ENCODE measurements around the gene PPIL4.

The PPIL4 gene

GRCh38 chr6:149534742-149535141, 11.1 kb downstream of the PPIL4 start:
- H3K27me3 ChIP-seq (ENCODE audit: control insufficient read depth, low read length), result no peaks in the 10 kb centered on the region
- no peaks in the 10 kb centered on the region for H3K9me3 ChIP-seq (ENCODE audit: control insufficient read depth, insufficient read depth, low read length)
- no peaks in the 10 kb centered on the region for H3K4me1 ChIP-seq (ENCODE audit: control insufficient read depth, low read length)
- TF ChIP-seq CTCF (IDR thresholded peaks at IDR 0.05; ENCODE audit: low read depth, low read length, poor library complexity, severe bottlenecking) (no peak), EZH2phosphoT487 (IDR thresholded peaks at IDR 0.05; ENCODE audit: borderline replicate concordance, low read length) (no peak)
- no peak overlapping the region for H3K4me2 ChIP-seq (ENCODE audit: low read length)
- no peaks in the 10 kb centered on the region for H3K79me2 ChIP-seq (ENCODE audit: control insufficient read depth, low read length)
- no peaks in the 10 kb centered on the region for H4K20me1 ChIP-seq (ENCODE audit: control insufficient read depth, insufficient read depth, low read depth, low read length)
- H3K36me3 ChIP-seq (ENCODE audit: control insufficient read depth, low read length), result peaks cover 85% of the 10 kb centered on the region
- 0 out of 2 replicates have a peak, but pooled peaks cover 8% of the 10 kb centered on the region for H3F3A ChIP-seq (ENCODE audit: control insufficient read depth, insufficient read depth)
- H3K27ac ChIP-seq (ENCODE audit: low read depth, low read length), result no peak overlapping the region
- H3K4me3 ChIP-seq (ENCODE audit: low read length), result no peak overlapping the region
- H3K9me2 ChIP-seq (replicated peaks; ENCODE audit: control insufficient read depth, low read length), result no peaks in the 10 kb centered on the region

GRCh38 chr6:149529650-149530049, 16.2 kb downstream of the PPIL4 start:
- TF ChIP-seq CTCF (IDR thresholded peaks at IDR 0.05; ENCODE audit: low read depth, low read length, poor library complexity, severe bottlenecking), result no peak
- TF ChIP-seq EZH2phosphoT487 (IDR thresholded peaks at IDR 0.05; ENCODE audit: borderline replicate concordance, low read length), result no peak
- Histone ChIP-seq H3K4me2 (ENCODE audit: low read length) (no peak overlapping the region), H4K20me1 (ENCODE audit: control insufficient read depth, insufficient read depth, low read depth, low read length) (no peaks in the 10 kb centered on the region), H3K36me3 (ENCODE audit: control insufficient read depth, low read length) (peaks cover 84% of the 10 kb centered on the region), H3K4me3 (ENCODE audit: low read length) (no peak overlapping the region), H3K27me3 (ENCODE audit: control insufficient read depth, low read length) (no peaks in the 10 kb centered on the region), H3K9me3 (ENCODE audit: control insufficient read depth, insufficient read depth, low read length) (no peaks in the 10 kb centered on the region), H3K4me1 (ENCODE audit: control insufficient read depth, low read length) (no peaks in the 10 kb centered on the region), H3K79me2 (ENCODE audit: control insufficient read depth, low read length) (no peaks in the 10 kb centered on the region), H3F3A (ENCODE audit: control insufficient read depth, insufficient read depth) (0 out of 2 replicates have a peak, but pooled peaks cover 8% of the 10 kb centered on the region), H3K9me2 (replicated peaks; ENCODE audit: control insufficient read depth, low read length) (no peaks in the 10 kb centered on the region), H3K27ac (ENCODE audit: low read depth, low read length) (no peak overlapping the region)

- Histone ChIP-seq H4K20me1 (ENCODE audit: control insufficient read depth, insufficient read depth, low read depth, low read length) (0 out of 2 replicates have a peak, but pooled peaks cover 3% of the 10 kb centered on the region), H3K4me1 (ENCODE audit: control insufficient read depth, low read length) (peaks cover 6% of the 10 kb centered on the region), H3F3A (ENCODE audit: control insufficient read depth, insufficient read depth) (peaks cover 17% of the 10 kb centered on the region), H3K9me3 (ENCODE audit: control insufficient read depth, insufficient read depth, low read length) (no peaks in the 10 kb centered on the region), H3K79me2 (ENCODE audit: control insufficient read depth, low read length) (no peaks in the 10 kb centered on the region), H3K4me3 (ENCODE audit: low read length) (no peak overlapping the region), H3K36me3 (ENCODE audit: control insufficient read depth, low read length) (peaks cover 48% of the 10 kb centered on the region), H3K9me2 (replicated peaks; ENCODE audit: control insufficient read depth, low read length) (no peaks in the 10 kb centered on the region), H3K27ac (ENCODE audit: low read depth, low read length) (no peak overlapping the region), H3K27me3 (ENCODE audit: control insufficient read depth, low read length) (no peaks in the 10 kb centered on the region), H3K4me2 (ENCODE audit: low read length) (no peak overlapping the region)
- TF ChIP-seq EZH2phosphoT487 (IDR thresholded peaks at IDR 0.05; ENCODE audit: borderline replicate concordance, low read length) (no peak), CTCF (IDR thresholded peaks at IDR 0.05; ENCODE audit: low read depth, low read length, poor library complexity, severe bottlenecking) (no peak)
These were observed 30.3 kb downstream of the PPIL4 start for GRCh38 chr6:149515494-149515893.
